GM18499 (cell line): Measurements from ENCODE around the gene APOC3.

Experiments
- ATAC-seq: cut with Tn5 transposase; IDR thresholded peaks from one replicate; pipeline ENCODE4 v1.9.1; 2021; ENCODE audit warnings: moderate number of reproducible peaks; ENCODE audit not compliant: insufficient read depth, unreplicated experiment

APOC3 gene

GRCh38 chr11:116829525-116830183 is at the start of gene APOC3:
Gene APOC3, plus strand, starts transcription at chr11:116829907. Its CDS starts 676 bp downstream, at chr11:116830583.
- ATAC-seq = no peak

- no peak for ATAC-seq
Measured at GRCh38 chr11:116782728-116783127, 47.0 kb upstream of the APOC3 start.

- ATAC-seq = no peak
Measured at GRCh38 chr11:116786326-116786725, 43.4 kb upstream of the APOC3 start.

GRCh38 chr11:116786966-116787365 is 42.7 kb upstream of the APOC3 start:
- ATAC-seq = no peak

GRCh38 chr11:116787436-116787785 is 42.3 kb upstream of the APOC3 start:
- ATAC-seq = no peak

GRCh38 chr11:116787786-116788486 is 41.8 kb upstream of the APOC3 start, which contains the start of gene ZPR1:
Gene ZPR1, minus strand, starts transcription at chr11:116788023. Its CDS starts 33 bp downstream, at chr11:116787990.
- ATAC-seq = no peak

- no peak for ATAC-seq
Measured at GRCh38 chr11:116788534-116788933, 41.2 kb upstream of the APOC3 start.

- no peak for ATAC-seq
Measured at GRCh38 chr11:116788975-116789374, 40.7 kb upstream of the APOC3 start.

GRCh38 chr11:116790167-116791001 is 39.3 kb upstream of the APOC3 start:
- no peak for ATAC-seq

GRCh38 chr11:116791002-116791812 is 38.5 kb upstream of the APOC3 start:
- ATAC-seq = no peak

- no peak for ATAC-seq
Measured at GRCh38 chr11:116791813-116792143, 37.9 kb upstream of the APOC3 start, which contains the start of gene APOA5. Gene APOA5, minus strand, starts transcription at chr11:116791879. Its CDS starts 19 bp downstream, at chr11:116791860.

- ATAC-seq = no peak
Measured at GRCh38 chr11:116792144-116792868, 37.4 kb upstream of the APOC3 start.

GRCh38 chr11:116792869-116793771 is 36.6 kb upstream of the APOC3 start:
- no peak for ATAC-seq

GRCh38 chr11:116793772-116794097 is 36.0 kb upstream of the APOC3 start:
- ATAC-seq = no peak

- no peak for ATAC-seq
Measured at GRCh38 chr11:116794851-116795250, 34.9 kb upstream of the APOC3 start.

GRCh38 chr11:116796548-116796947 is 33.2 kb upstream of the APOC3 start:
- no peak for ATAC-seq

GRCh38 chr11:116797816-116798215 is 31.9 kb upstream of the APOC3 start:
- no peak for ATAC-seq

- no peak for ATAC-seq
Measured at GRCh38 chr11:116798368-116798767, 31.3 kb upstream of the APOC3 start.

- ATAC-seq = no peak
Measured at GRCh38 chr11:116800610-116801009, 29.1 kb upstream of the APOC3 start.
